ENCODE results near the gene HFM1.
"Not testable (repeated sequence)": the region's sequence is repeated elsewhere in the genome, so short reads cannot be mapped to it uniquely, and the experiment has no call there.

HFM1 gene

DNA sequence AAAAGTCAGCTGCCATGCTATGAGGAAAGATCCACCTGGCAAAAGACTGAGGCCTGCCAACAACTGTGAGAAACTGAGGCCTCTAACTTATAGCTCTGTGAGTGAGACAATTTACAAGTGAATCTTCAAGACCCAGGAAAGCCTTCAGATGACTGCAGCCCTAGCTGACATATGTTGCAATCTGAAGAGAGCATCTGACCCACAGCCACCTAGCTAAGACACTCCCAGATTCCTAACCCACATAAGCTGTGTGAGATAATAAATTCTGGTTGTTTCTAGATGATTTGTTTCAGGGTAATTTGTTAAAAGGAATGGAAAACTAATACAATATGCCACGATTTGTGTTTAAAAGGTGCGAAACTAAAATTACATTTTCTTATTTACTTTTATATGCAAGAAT is 55.1 kb downstream of the HFM1 start:
- DNase-seq (ENCODE audit: low read depth, low spot score), result no peak

DNA sequence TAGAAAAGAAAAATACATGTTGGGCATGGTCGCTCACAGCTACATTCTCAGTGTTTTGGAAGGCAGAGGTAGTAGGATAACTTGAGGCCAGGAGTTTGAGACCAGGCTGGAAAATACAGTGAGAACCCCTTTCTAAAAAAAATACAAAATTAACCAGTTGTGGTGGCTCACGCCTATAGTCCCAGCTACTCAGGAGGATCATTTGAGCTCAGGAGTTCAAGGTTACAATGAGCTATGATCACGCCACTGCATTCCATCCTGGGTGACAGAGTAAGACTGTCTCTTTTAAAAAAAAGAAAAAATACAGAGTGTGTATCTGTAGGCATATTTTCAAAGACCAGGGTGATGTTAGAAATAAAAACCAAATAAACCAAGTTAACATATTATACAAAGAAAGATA is 57.8 kb downstream of the HFM1 start:
- no peak for DNase-seq (ENCODE audit: low read depth, low spot score)

DNA sequence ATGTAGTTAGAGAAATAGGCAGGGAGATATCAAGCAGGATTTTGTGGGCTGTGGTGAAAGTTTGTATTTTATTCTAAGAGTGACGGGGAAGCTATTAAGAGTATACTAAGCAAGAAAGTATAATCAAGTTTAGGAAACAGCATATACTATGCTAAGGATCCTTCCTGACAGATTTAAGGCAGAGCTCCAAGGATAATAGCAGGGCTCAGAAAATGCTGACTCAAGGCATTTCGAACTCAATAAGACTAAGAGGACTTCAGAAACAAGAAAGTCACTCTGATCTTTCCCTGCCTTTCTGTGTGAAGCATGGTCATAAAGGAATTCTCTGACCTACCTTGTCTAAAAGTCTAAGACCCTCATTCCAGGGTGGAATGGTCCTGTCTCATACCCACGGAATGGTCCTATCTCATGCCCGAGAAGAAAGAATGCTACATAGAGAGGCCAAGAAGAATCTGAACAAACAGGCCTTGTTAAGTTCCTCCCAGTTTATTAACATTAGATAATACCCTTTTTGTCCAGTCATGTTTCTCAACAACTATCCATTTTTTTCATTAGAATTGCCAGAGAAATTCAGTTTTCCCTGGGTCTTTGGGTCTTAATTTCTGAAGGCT is 59.1 kb downstream of the HFM1 start:
- DNase-seq (ENCODE audit: low read depth, low spot score), result no peak

DNA sequence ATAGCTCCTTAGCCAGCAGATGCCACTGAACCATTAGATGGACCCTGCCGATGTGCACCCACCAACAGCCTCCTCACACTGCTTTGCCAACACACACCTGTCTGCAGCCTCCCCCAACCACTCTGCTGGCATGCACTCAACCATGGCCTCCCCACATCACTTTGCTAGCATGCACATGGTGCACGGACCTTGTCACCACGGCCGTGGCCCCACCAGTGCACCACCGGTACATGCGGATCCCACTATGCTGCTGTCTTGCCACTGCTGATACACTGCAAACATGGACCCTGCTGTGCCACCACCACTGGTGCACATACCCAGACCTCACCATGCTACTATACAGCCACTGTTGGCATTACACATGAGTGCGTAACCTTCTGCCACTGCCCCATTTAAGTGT is 66.1 kb downstream of the HFM1 start:
- no peak for DNase-seq (ENCODE audit: low read depth, low spot score)

DNA sequence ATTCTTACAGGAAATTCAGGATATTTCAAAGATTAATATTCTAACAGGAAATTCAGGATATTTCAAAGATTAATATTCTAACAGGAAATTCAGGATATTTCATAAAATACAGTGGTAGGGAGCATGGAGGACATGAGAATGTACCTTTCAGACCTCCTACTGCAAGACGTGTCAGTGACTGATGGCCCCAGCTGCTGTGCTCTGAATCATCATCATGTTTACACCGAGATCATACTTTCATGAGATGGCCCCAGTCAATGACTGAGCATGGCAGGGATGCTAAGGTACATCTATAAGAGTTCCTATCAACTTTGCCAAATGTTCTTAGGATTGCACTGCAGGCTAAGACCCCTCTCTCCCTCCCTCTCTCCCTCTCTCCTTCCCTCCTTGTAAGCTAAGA is 69.0 kb downstream of the HFM1 start:
- no peak for DNase-seq (ENCODE audit: low read depth, low spot score)

DNA sequence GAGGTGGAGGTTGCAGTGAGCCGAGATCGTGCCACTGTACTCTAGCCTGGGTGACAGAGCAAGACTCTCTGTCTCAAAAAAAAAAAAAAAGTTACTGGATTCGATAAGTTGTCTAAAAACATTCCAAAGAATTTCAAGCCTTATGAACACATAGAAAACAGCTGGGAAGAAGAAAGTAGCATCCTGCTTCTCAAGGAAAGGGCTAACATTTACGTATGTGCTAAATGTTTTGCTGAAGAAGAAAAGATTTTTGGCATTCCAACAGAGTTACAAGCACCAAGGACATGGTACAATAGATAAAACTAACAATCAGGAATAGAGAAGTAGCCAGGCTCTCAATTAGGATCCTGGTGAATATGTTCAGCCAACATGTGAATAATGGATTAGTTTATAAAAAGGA is 69.8 kb downstream of the HFM1 start:
- DNase-seq (ENCODE audit: low read depth, low spot score), result no peak

DNA sequence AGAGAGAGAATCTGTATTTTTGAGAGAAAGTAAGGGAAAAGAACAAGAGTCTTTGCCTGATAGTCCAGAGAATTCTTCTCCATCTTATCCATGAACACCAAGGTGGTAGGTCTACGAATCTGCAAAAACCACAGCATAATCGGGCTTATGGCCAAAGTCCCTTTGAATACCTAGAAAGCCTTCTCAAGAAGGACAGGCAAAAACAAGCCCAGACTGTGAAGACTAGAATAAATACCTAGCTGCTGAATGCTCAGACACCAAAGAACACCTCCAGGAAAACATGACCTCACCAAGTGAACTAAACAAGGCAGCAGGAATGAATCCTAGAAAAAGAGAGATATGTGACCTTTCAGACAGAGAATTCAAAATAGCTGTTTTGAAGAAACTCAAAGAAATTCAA is 79.2 kb downstream of the HFM1 start:
- DNase-seq (ENCODE audit: low read depth, low spot score), result no peak

DNA sequence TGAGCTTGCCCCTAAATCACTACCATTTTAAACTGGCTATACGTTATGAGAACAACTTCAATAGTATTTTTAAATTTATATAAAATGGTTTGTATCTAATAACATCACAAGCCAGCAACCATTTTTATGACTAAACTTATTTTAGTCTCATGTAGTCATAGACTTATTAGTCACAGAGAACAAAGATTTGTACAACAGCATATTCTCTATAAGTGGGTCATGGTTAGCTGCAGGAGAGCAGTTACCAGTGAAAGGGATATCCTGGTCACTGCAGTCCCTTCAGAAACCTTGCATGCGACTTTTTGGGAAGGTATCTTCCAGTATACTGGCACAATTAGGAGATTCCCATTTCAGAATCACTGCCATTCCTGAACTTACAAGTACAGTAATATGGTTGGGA is 90.0 kb downstream of the HFM1 start:
- no peak for DNase-seq (ENCODE audit: low read depth, low spot score)

DNA sequence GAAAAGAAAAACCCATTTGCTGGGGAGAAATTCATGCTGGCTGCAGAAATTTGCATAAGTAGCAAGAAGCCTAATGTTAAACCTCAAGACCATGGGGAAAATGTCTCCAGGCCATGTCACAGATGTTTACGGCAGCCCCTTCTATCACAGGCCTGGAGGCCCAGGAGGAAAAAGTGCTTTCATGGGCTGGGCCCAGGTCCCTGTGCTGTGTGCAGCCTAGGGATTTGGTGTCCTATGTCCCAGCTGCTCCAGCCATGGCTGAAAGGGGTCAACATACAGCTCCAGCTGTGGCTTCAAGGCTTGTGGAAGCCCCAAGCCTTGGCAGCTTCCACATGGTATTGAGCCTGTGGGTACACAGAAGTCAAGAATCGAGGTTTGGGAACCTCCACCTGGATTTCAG is 93.0 kb downstream of the HFM1 start:
- DNase-seq (ENCODE audit: low read depth, low spot score), result no peak

DNA sequence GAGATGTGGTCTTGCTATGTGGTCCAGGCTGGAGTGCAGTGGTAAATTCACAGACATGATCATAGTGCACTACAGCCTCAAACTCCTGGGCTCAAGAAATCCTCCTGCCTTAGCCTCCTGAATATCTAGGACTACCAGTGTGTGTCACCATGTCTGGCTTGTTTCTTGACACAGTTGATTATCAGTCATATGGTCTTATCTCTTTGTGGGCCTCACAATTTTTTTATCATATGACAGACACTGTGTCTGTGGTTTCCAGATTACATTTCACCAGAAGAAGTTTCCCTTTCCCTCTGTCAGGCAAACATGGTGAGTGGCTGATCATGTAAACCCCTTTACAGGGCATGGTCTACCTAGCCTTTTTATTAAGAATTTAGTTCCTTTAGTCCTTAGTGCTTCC is 96.1 kb downstream of the HFM1 start:
- DNase-seq (ENCODE audit: low read depth, low spot score), result no peak

DNA sequence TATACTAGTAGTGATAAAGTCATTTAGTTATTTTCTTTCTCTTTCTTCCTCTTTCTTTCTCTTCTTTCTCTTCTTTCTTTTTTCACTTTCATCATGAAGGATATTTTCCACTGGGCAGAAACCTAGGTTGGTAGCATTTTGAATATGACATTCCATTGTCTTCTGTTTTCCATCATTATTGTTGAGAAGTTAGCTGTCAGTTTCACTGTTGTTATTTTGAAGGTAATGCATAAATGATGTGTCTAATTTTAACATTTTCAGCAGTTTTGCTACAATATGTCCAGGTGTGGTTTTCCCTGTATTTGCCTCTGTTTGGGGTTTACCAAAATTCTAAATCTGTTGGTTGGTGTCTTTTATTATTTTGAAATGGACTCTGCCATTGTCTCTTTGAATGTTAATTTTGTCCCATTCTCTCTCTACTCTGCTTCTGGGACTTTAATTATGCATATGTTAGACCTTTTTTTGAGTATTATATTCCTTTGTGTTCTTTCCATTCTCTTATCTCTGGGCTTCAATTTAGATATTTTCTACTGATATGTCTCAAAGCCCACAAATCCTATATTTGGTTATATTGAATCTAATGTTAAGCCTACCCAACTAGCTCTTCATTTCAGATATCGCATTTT is 96.7 kb downstream of the HFM1 start:
- no peak for DNase-seq (ENCODE audit: low read depth, low spot score)

DNA sequence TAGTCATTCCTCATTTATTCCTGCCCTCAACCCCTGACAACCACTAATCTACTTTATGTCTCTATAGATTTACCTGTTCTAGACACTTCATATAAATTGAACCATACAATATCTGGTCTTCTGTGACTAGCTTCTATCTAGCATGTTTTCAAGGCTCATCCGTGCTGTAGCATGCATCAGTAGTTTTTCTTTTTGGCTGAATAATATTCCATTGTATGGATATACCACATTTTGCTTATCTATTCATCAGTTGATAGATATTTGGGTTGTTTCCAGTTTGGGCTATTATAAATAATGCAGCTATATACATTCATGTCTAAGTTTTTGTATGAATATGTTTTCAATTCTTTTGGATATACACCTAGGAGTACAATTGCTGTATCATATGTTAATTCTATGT is 101.5 kb downstream of the HFM1 start:
- no peak for DNase-seq (ENCODE audit: low read depth, low spot score)

DNA sequence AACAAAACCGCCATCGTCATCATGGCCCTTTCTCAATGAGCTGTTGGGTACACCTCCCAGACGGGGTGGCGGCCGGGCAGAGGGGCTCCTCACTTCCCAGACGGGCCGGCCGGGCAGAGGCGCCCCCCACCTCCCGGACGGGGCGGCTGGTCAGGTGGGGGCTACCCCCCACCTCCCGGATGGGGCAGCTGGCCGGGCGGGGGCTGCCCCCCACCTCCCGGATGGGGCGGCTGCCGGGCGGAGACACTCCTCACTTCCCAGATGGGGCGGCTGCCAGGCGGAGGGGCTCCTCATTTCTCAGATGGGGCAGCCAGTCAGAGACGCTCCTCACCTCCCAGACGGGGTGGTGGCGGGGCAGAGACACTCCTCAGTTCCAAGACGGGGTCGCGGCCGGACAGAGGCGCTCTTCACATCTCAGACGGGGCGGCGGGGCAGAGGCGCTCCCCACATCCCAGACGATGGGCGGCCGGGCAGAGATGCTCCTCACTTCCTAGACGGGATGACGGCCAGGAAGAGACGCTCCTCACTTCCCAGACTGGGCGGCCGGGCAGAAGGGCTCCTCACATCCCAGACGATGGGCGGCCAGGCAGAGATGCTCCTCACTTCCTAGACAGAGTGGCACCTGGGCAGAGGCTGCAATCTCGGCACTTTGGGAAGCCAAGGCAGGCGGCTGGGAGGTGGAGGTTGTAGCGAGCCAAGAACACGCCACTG is 115.6 kb downstream of the HFM1 start:
- DNase-seq (ENCODE audit: low read depth, low spot score), result not testable (repeated sequence)

DNA sequence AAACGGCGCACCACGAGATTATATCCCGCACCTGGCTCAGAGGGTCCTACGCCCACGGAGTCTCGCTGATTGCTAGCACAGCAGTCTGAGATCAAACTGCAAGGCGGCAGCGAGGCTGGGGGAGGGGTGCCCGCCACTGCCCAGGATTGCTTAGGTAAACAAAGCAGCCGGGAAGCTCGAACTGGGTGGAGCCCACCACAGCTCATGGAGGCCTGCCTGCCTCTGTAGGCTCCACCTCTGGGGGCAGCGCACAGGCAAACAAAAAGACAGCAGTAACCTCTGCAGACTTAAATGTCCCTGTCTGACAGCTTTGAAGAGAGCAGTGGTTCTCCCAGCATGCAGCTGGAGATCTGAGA is 117.7 kb downstream of the HFM1 start:
- peak; percentile 81 for DNase-seq (ENCODE audit: low read depth, low spot score)

DNA sequence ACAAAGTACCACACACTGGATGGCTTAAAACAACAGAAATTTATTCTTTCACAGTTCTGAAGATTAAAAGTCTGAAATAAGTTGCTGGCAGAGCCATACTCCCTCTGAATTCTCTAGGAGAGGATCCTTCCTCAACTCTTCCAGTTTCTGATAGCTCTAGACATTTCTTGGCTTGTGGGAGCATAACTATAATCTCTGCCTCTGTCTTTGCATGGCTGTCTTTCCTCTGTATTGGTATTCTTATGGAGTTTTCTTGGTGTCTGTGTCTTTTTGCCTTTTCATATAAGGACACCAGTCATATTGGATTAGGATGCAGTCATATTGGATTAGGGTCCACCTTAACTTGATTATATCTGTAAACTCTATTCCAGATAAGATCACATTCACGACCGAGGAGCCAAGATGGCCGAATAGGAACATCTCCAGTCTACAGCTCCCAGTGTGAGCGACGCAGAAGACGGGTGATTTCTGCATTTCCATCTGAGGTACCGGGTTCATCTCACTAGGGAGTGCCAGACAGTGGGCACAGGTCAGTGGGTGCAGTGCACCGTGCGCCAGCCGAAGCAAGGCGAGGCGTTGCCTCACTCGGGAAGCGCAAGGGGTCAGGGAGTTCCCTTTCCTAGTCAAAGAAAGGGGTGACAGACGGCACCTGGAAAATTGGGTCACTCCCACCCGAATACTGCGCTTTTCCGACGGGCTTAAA is 118.2 kb downstream of the HFM1 start:
- peak; percentile 20 for DNase-seq (ENCODE audit: low read depth, low spot score)

DNA sequence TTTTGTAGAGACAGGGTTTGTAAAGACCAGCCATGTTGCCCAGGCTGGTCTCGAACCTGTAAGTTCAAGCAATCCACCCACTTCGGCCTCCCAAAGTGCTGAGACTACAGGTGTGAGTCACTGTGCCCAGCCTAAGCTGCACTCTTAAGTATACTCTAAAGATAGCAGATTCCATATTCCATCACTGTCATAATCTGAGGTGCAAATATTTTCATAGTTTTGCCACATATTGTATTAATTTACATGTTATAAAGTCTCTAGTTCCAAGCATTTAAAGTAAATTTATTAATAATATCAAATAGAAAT is 121.3 kb downstream of the HFM1 start:
- no peak for DNase-seq (ENCODE audit: low read depth, low spot score)

DNA sequence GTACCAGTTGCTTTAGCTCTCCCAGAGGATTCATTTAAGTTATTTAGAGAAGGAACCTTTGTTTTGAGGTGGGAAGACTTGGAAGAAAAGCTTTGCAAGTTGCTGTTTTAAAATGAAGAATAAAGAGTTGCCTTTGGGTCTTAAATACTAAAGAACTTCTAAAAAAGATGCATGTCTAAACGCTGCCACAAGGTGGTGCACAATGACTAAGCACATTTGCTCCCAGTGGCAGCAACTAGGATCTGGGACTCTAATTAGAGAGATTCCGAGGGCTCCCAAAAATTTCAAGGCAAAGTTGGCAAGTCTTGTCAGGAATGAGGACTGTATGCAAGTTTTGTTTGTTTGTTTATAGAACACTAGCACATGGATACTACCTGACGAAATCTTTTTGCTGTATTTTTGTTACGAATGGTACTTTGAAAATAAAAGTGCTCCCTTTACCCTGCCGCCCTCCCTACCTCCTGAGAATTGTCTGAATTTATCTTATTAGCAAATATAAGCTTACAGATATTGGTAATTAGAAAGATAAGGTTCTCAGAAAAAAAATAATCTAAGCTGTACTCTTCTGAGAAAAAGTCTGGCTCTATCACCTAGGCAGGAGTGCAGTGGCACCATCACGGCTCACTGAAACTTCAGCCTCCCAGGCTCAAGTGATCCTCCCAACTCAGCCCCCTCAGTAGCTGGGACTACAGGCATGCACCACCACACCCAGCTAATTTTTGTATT is 121.8 kb downstream of the HFM1 start:
- peak; percentile 58 for DNase-seq (ENCODE audit: low read depth, low spot score)

DNA sequence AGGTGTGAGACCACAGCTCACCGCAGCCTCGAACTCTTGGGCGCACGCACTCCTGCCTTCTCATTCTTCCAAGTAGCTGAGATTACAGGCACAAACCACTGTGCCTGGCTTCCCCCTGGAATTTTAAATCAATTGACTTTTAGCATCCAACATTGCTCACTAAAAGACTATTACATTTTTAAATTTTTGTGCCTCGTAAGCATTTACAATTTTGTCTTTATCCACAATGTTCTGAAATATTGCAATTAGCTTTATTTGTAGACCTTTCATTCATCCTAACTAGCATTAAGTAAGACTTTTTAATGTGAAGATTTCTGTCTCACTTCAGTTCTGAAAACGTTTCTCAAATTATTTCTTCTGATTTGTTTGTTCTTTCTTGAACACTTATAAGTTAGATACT is 122.9 kb downstream of the HFM1 start:
- DNase-seq (ENCODE audit: low read depth, low spot score), result no peak

DNA sequence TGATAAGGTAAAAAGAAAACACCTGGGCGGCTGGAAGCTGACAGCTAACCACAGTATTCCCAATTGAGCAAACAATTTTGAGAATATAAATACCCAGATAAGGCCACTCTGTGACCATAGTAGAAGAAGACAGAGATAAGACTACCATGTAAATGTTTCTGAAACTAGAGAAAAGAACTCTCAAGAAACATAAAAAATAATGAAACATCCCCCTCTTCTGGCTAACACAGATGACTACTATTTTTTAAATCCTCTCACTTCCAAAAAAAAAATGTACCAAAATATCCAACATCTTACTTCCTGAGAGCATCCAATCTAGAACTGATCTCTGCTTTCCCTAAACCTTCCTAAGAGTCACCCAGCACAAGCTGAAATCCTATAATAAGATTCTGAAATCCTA is 125.9 kb downstream of the HFM1 start:
- no peak for DNase-seq (ENCODE audit: low read depth, low spot score)

DNA sequence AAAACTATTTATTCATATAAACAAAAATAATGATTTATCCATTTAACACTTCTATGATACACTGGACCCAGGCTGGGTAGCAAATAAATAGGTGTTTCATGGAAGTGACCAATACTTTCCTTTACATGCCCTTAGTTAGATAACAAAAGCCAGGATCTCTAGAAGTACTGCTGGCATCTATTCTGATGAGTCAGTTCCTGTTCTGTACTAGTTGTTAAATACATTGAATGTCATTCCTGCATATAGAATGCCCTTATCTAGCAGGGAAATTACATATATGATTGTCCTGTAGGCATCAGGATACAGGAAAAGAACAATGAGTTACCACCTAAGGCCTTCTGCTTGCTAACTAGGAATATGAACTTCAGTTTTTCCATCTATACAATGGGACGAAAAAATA is 130.8 kb downstream of the HFM1 start:
- no peak for DNase-seq (ENCODE audit: low read depth, low spot score)

DNA sequence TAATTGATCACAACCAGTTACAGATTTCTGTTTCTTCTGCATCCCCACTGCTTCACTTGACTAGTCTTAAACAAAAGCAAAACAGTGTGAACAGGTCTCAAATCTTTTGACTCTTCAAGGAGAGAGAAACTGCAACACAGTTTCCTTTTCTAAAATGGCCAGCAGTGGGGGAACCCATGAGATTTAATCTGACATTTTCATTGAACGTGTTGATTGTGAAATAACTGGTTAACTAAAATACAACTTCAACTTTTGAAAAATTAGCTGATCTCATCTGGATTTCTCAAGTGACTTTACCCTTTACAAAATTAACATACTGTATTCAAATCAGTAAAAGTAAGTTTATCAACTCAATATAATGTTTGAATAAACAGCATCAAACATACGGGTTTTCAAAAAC is 143.0 kb downstream of the HFM1 start:
- DNase-seq (ENCODE audit: low read depth, low spot score), result no peak

DNA sequence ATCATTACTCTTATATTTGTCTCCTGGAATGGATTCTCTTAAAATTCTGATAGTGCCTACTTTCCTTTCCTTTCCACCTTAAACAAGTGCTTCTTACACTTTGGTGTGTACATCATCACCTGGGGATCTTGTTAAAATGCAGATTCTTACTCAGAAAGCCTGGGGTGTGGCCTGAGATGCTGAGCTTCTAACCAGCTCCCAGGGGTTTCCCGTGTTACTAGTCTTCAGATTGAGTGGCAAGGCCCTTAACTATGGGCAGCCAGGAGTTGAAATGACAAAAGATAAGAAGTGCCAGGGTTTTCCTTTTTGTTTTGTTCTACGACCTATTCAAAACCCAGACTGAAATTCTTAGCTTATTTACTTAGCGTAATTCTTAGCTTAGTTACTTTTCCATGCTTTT is 159.2 kb downstream of the HFM1 start:
- no peak for DNase-seq (ENCODE audit: low read depth, low spot score)

All from ELF-1 (cell line).